ENCODE data around the gene DNAL4.

Gene DNAL4

GRCh38 chr22:38756711-38757463, 37.1 kb downstream of the DNAL4 start:
- DNase-seq, result peak; percentile 60

- peak; percentile 95 for DNase-seq
These were observed 37.9 kb downstream of the DNAL4 start, which contains the start of gene SUN2 for GRCh38 chr22:38755911-38756532. TSS of gene SUN2 (minus strand) at chr22:38755998. CDS start at chr22:38752628, 3,370 bp downstream.

DNA sequence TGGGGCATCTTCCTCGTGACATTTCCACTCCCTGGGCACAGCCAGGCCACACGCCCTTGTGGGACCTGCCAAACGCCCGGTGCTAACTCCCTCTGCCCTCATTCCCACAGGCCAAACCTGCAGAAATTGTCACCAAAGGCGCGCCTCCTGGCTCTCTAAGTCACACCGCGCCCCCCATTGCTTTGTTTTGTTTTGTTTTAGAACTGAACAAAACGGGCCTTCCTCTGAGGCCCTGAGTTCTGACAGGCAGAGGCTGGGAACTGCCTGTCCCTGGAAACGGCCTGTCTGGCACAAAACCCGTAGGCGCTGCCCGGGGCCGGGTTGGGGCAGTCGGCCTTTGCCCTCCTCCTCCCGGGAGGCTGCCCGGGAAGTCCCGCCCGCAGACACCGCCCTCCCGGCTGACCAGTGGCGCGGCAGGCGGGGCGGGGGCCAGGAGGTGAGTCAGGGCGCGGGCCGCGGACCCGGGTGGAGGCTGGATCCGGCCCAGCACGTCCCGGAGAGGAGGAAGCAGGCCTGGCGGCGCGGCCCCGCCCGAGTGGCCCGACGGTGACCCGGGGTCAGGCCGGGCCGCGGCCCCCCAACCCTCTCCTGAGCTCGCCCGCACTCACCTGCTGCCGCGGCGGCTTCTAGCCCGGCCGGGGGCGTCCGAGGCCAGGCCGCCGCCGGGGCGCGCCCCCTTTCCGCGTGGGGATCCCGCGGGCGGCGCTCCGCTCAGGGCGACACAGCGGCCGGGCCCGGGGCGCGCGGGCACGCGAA, 38.6 kb downstream of the DNAL4 start:
- DNase-seq, result peak; percentile 95

DNA sequence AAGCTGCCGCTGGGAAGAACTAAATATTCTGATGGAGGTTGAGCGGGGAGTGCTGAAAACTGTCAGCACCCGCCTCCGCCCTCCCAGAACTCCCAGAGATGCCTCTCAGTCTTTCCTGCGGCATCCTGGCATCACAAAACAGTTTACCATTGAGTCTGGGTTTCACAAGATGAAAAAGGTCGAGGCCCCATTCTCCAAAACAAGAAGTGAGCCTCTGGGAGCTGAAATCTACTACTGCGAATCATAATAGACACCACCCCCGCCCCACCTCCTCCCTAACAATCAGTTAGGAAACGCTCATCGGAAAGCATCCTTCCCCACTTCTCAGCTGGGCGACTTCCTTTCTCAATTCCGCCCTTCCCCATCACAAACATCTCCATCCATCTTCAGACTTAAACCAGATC, 39.2 kb downstream of the DNAL4 start:
- peak; percentile 92 for DNase-seq

DNA sequence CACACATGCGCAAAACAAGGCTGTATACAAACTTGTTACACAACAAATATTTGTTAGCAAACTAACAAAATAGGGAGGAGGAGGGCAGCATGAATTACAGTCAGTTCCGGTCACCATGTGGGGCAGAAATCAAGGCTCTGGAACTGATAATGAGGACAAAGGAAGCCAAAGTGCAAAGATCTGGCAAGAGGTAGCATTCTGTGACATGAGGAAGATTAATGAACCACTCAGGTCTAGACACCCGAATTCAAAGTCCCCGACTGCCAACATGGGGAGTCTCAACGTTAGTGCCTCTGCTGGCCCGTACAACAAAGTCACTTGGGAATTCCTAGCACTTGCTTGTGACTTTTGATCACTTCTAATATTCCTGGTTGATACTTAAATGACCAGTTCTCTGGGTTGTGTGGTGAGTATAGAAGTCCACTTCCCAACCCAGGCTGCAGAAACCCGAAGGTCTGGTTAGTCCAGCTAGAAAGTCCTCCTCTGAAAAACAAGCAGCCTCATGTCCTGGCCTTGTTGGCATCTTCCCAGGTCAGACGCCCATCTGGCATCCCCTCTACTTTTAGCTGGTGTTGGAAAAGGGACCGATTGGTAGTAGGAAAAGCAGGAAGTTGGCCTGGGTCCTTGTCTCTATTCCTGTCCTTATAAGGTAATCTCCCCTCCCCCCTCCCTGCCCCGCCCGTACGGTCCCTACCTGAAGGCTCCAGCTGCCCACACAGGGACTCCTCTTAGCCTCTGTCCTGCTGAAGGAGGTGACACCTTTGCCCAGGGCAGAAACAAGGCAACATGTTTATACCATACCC, 39.8 kb downstream of the DNAL4 start:
- DNase-seq, result peak; percentile 35

GRCh38 chr22:38751422-38752346, 42.3 kb downstream of the DNAL4 start:
- DNase-seq, result peak; percentile 82

DNA sequence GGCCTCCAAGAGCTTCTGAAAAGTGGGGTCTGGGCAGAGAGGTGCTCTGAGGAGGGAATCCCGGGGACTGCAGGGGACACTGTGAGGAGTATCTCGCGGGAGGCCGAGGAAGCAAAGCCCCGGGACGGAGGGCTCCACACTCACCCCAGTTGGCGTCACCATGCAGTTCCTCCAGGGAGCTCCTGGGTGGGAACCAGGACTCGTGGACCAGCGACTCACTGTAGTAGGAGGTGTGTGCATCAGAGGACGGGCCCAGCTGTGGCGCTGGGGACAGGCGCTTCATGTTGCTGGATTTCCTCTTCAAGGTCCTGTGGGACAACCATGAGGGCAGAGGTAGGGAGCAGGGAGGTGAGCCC, 42.9 kb downstream of the DNAL4 start:
- no peak for DNase-seq

DNA sequence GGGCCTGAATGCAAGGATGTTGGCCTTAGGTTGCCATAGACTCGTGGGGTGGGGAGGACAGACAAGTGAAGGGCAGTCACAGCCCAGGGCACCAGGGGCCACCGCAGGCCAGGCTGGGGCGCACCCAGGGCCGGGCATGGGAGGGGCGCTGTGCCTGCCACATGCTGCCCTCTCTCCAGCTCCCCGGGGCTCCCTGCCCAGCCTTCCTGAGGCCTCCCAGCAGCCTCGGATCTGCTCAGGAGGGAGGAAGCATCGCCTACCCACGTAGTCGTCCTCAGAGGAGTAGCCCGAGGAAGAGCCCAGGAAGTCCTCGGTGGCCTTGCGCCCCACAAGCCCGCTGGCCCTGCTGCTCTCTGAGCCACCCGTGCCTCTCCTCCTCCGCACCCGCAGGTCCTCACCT, 43.3 kb downstream of the DNAL4 start:
- DNase-seq, result no peak

- no peak for DNase-seq
These were observed 43.8 kb downstream of the DNAL4 start for GRCh38 chr22:38750104-38750503.

DNA sequence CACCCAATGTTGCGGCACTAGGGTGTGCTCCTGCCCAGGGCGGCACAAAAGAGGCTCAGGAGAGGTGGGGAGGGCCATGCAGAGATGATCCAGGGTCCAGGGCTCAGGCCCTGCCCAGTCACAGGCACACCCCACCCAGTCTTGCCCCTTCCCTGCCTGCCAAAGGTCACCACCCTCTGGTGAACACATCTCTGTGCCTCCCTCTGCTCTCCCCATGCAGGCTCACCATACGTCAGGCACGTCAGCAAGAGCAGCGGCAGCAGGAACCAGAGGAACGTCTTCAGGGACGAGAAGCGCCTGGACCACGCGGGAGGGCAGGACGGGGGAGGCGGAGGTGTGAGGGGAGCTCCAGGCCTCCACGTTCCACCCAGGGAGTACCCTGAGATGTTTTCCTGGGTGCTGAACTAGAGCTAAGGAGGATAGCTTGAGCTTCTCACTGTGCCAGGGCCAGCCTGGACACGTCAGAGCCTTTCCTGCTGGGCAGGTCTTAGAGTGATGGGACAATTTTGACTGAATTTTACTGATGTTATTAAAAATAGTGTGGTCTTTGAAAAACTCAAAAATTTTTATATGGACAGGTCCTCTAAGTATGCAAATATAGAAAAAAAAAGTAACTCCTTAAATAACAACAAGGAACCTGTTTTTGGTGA, 45.3 kb downstream of the DNAL4 start:
- DNase-seq, result no peak

GRCh38 chr22:38745676-38746460, 48.1 kb downstream of the DNAL4 start:
- DNase-seq, result no peak

DNA sequence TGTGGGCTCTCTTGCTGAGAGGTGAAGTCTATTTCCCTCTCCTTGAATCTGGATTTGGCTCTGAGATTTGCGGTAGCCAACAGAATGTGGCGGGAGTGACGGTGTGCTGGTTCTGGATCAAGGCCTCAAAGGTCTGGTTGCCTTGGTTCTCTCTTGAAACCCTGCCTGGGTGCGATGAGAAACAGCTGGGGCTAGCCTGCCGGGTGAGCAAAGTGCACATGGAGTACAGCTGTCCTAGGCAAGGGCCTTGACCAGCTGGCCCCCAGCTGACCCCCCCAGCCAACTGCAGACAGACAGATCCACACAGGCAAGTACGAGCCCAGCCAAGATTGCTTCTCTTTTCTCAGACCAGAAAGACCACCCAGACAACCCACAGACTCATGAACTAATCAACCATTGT, 49.0 kb downstream of the DNAL4 start:
- DNase-seq, result no peak

GRCh38 chr22:38742176-38742942, 51.6 kb downstream of the DNAL4 start:
- no peak for DNase-seq

- no peak for DNase-seq
These were observed 52.4 kb downstream of the DNAL4 start for GRCh38 chr22:38741576-38741975.

DNA sequence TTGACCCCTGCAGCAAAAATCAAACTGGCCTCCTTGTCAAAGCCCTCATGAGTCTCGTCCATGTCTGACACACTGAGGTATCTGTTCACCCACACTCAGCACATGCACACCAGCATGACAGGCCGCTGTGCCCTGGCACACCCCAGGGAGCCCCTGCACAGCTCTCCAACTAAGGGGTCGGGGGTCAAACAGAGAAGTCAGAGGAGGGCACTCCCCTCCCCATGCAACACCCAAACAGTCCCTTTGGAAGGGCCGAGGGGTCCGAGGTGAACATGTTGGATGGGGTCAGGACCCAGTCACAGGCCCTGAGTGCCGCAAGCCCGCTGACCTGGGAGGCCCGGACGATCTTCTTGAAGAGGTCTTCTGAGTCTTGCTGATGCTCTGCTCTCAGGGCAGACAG, 52.8 kb downstream of the DNAL4 start:
- DNase-seq, result no peak

- no peak for DNase-seq
These were observed 53.2 kb downstream of the DNAL4 start for GRCh38 chr22:38740754-38741153.

GRCh38 chr22:38740116-38740723, 53.7 kb downstream of the DNAL4 start:
- no peak for DNase-seq

GRCh38 chr22:38739300-38740055, 54.5 kb downstream of the DNAL4 start:
- DNase-seq, result no peak

Data from inflammatory macrophage treated with lipopolysaccharide for 4 hours (primary cell).